HG02852 (cell line): ENCODE results near the gene IER5L.

Source experiments
- ATAC-seq: cut with Tn5 transposase; IDR thresholded peaks from one replicate; pipeline ENCODE4 v1.9.1; 2021; ENCODE audit warnings: mild to moderate bottlenecking, moderate library complexity; ENCODE audit not compliant: unreplicated experiment

The IER5L gene

DNA sequence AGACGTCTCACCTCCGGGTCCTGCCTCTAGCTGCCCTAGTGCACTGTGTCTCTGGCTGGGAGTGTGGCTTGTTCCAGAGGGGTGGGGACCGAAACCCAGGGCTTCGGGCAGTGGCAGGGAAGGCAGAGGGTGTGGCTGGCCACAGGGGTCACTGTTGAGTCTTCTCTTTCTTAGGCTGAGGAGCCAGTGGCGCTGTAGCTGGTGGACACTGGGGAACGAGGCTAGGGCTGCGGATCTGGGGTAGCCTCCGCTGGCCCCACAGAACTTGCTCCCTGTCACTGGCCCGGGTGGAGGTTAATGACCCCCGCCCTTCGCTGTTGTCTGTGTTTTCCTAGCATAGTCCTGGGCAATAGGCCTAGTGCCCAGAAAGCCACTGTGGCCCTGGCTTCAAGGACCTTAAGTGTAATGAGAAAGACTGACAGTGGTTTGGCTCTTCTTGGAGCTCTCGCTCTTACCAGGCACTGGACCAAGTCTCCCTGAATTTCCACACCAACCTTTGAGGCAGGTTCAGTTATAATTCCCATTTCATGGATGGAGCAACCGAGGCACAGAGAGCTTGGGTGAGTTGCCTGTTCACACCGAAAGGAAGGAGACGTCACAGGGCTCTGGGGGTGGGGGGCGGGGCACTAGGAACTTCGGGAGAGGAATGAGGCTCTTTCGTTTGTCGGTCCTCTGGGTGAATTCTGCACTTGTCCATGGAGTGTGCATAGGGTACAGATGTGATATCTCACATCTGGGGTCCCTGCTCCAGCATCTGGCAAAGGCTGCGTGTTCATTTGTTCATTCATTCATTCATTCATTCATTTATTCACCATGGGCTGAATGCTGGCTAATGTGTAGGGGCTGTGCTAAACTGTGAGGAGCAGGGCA, 4.8 kb upstream of the IER5L start:
- no peak for ATAC-seq

DNA sequence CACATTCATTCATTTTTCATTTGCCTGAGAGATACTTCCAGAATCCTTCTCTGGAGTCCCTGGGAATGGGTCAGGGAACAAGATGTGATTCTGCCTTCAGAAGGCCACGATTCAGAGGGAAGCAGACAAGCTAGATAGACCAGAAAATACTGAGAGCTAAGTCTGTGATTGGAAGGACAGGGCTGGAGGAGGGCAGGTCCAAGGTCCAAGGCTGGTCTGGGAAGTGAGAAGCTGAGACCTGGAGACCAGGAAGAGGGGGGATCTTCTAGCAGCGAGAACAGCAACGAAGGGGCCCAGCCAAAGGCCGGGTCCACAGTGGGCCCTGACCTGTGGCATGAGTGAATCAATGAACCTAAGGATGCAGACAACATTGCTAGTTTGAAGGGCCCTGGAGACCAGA, 4.1 kb upstream of the IER5L start:
- ATAC-seq = no peak

DNA sequence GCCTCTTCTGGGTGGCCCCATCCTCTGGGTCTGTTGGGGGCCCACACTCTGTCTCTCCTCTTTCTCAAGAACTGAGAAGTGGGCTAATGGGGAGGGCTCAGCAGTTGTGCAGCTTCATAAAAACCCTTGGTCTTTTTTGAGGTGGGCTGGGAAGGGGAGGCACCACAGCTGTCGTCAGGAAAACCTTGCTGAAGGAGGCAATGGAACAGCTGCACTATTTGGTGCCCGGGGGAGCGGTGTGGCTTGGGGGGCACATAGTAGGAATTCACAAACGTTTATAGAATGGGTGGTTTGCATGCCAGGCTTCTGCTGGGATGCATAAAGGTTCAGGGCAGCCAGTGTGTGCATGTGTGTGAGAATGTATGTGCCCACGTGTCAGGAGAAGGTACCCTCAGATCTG, 3.2 kb upstream of the IER5L start:
- no peak for ATAC-seq

DNA sequence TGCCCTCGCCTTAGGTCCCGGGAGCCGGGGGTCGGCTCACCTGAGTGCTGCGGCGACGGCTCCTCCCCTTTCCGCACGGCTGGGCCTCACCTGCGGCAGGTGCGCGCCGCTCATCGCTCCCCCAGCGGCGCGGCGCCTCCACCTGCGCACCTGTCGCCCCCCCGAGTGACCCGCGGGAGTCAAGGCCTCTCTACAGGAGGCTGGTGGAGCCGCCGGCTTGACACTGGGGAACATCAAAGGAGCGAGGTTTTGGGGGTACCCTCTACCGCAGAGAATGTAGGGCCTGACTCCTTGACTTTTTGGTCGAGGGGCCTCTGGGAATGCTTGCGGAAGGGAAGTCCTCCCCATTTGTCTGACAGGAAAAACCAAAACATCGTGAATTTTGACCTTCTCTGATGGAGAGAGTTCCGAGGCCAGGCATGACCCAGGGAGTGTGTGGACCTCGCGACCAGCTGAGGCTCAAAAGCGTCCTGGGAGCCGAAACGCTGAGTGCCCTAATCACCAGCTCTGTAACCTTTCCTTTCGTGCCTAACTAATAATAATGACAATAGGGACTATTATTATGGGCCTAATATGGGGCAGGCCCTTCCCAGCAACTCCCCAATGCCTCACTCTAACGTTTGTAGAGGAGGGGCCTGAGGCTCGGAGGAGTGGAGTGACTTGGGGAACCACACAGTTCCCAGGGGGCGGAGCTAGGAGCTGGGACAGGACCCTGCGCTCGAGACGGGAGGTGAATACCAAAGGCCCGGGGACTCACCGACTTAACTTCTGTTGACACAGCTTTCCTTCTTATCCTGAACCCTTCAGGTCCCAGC, 714 bp upstream of the IER5L start:
- no peak for ATAC-seq

DNA sequence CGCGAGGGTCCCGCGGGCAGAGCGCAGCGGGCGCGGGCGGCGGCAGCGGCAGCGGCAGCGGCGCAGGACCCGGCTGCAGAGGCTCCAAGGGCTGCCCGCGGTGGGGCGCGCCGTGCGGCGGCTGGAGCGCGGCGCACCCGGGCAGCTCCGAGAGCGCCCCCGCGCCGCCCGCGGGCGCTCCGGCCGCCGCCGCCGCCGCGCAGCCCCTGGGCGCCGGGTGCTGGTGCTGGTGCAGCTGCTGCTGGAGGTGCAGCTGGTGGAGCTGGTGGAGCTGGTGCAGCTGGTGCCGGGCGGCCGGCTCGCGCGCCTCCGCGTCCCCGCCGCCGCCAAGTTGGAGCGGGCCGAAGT, 644 bp downstream of the IER5L start:
- ATAC-seq = peak; percentile 12

DNA sequence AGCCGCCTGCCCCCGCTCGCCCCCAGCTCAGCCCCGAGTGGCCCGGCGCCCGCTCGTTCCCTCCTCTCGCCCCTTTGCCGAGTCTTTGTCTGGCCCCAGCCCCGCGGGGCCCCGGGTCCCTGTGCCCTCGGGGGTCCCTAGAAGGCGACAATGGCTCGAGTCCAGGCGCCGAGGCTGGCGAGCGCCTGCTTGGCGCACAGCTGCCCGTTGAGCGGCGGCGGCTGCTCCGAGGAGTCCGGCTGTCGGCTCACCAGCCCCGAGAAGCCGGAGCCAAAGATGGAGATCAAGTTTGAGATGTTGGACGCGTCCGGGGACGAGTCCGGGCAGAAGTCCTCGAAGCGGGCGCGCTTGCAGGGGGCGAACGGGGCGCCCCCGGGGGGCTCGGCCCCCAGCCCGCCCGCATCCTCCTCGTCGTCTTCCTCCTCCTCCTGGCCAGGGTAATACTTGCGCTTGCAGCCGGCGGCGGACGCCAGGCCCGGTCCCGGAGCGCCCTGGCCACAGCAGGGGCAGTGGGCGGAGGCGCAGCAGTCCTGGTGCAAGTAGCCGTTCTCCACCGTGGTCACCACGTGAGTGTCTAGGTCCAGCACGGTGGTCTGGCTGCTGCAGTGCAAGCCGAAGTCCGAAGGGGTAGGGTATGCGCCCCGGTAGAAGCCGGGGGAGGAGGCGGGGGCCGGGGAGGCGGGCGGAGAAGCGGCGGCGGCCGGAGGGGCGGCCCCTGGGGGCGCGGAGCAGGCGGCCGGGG, 1.2 kb downstream of the IER5L start:
- ATAC-seq = no peak

DNA sequence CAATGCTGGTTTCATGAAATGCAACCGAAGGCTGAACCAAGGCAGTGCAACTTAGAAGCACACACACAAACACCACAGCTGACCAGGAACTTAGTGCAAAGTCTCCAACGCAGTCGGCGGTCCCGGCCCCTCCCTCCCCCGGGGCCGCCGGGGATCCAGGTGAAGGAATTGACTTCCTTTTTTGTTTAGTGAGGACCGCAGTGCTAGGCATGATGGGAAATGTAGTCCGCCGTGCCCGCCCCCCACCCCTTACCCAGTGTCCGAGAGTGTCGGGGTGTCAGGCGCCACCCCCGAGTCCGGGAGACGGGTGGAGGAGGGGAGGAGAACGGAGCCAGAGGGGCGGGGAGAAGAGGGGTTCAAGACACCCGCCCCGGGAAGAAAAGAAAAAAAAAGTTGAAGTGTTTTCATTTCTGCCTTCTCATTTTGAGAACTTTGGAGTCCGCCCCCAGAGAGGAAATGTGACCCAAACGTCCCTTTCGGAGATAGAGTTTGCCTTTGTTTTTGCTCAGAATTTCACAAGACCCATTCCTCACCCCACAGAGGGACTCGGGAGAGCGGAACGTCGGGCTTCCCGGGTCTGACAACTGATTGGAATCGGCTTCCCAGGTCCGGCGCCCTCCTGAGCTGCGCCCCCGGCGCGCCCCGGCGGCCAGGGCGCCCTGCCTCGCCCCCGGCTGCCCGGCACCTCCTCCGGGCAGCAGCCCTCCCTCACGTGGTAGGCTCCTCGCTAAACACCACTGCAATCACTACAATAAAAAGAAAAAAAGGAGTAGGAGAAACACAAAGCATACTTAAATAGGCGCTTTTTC, 2.0 kb downstream of the IER5L start:
- no peak for ATAC-seq

DNA sequence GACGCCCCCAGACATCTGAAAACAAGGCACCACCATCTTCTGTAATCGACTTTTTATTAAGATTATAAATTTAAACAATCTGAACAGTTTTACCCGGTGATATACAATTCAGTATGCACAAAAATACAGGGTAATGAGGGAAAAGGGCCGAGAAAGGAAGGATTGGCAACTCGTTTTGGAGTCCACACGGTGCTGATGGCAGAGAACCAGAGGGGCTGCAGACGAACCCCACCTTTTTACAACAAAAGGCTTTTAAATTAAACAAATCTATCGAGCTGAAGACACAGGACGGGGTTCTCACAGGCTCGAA, 2.6 kb downstream of the IER5L start:
- ATAC-seq = no peak

DNA sequence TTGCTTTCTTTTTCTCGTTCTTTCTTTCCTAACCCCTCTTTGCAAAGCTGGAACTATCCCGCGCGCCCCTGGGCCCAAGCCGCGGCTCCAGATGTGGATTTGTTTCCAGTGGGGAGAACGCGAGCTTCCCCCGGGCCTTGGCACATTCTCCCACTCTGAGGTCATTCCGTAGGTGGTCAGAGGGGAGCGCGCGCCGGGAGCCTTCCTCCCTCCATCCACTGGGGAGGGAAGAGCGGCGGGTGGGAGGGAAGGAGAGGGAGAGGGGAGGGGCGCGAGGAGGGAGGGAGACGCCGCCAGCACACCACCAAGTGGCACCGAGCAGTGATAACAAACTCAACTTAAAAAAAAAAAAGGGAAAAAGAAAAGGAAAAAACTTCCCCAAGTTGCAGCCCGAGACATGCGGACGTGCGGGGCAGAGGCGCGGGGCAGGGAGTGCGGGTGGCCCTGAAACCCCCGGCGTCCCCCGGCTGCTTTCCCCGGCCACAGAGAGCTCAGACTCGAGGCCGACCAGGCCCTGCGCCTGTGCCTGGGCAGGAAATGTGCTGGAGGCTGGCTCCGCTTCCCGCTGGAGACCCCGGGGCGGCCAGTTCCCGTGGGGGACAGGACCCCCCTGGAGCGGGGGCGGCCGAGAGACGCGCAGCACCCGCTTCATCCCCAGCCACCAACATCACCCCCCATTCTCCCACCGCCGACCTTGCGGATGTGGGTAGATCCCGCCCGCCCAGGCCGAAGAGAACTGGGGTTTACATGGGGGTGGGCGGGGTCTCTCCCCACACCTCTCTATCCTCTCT, 3.1 kb downstream of the IER5L start:
- ATAC-seq = no peak

DNA sequence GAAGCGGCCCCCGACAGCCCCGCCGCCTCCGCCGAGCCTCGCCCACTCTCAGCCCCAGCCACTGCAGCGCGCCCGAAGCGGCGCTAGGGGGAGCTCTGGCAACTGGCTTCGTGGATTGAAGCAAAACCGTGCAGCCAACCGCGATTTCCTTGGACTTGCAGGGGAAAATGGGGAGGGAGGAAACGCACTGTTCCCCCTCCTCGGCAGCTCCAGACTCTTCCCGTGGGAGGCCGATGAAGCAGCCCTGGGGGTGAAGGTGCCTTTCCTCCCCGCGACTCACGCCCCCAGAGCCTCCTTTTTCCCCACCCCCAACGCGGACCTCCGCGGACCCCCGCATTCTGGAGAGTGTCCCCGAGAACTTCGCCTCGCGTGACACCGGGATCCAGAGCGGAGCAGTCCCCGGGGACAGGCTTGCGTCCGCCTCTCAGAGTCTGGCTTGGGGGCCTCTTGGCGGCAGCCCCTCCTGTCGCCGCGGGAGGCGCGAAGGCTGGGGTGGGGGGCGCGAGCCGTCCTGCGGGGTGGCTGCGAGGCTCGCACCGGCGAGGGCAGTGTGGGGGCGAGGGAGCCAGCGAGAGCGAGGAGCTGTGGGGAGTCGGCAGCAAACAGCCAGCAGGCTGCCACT, 3.8 kb downstream of the IER5L start:
- no peak for ATAC-seq

DNA sequence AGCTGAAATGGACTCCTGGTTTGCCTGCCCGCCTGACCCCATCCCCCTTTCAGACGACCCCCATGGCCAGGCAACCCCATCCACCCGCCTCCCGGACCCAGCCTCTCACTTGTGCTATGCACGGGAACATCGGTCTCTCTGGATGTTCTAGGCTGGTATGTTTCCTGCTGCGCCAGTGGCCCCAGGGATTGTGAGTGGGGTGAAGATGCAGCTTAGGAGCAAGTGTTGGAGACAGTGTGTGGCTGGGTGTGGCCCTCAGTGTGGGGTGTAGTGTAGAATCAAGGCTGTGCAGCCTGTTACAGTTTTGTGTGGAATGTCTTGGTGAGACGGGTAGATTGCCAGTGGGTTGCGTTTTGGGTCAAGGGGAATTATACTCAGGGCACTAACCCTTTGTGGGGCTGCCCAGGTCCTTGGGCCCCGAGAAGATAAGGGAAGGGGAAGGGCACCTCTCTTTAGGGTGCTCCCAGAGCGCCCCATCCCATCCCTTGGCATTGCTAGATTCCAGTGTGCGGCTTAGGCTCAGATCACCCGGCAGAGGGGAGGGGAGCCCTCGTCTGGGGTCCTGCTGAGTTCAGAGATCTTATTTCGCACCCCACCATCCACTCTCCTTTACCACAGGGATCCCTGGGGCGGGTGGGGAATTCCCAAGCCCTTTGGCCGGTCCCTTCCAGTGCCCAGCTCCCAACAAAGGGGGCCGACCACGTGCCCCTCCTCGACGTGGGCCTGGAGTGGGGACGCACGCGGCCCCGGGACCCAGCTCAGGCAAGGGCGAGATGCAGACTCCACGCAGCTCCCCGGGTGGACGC, 4.6 kb downstream of the IER5L start:
- ATAC-seq = no peak

DNA sequence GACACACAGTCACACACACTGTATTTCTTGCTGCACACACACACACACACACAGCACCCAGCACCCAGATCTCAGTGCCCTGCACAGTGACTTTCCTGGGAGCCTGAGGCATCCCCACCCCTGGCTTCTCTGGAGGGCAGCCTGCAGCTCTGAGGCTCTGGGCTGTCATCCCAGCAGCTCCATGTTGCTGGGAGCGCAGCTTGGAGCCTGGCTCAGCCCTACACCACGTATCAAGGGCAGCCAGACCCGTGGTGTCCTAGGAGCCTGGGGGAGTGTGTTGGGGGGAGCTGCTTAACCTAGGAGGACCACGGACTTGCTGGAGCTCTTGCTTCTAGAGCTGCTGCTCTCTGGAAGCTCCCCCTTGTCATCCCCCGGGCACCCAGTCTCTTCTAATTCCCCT, 5.2 kb downstream of the IER5L start:
- ATAC-seq = no peak

DNA sequence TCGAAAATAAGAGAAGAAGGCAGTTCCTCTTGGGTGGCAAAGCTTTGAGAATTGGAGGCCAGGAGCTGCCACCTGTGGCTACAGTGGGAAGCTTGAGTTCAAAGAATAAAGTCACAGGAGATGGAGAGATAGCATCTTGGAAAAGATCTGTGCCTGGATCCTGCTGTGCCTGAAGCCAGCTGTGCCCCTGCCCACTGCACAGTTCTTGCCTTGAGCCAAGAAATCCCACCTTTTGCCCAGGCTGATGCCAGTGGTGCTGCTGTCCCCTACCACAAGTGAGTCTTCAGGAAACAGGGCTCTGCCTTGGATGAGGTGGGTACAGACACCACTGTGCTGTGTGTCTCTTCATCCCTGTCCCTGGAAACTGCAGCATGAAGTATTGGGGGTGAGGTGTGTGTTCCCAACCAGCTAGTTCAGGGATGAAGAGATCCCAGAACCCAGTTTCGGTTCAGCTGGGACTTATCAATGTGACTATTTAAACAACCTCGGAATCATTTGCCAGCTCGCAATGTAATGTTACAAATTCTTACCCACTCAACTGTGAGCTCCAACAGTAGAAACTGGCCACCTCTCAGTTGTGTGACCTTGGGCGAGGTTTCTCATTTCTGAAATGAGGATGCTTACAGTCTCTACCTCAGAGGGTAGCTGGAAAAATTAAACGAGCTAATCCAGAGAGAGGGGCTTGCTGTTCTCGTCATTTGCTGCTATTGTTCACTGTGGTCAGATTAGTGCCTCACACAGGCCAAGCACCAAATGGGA, 5.9 kb downstream of the IER5L start:
- no peak for ATAC-seq

DNA sequence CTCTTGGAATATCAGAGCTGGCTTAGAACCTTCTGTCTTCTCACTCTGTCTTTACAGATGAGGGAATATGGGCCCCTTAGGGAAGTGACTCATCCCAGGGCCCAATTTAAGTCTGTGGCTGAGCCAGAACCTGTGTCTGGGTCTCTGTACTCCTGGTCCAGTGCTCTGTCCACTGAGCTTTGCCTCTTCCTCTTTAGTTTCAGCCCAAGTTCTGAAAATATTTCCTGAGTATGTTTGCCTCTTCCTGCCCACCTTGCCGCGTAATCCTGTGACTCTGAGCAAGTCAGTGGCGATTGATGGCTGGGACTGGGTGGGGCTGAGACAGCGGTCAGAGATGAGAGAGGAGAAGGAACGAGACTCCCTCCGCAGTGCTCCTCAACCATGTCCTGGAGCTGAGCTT, 7.8 kb downstream of the IER5L start:
- ATAC-seq = no peak

DNA sequence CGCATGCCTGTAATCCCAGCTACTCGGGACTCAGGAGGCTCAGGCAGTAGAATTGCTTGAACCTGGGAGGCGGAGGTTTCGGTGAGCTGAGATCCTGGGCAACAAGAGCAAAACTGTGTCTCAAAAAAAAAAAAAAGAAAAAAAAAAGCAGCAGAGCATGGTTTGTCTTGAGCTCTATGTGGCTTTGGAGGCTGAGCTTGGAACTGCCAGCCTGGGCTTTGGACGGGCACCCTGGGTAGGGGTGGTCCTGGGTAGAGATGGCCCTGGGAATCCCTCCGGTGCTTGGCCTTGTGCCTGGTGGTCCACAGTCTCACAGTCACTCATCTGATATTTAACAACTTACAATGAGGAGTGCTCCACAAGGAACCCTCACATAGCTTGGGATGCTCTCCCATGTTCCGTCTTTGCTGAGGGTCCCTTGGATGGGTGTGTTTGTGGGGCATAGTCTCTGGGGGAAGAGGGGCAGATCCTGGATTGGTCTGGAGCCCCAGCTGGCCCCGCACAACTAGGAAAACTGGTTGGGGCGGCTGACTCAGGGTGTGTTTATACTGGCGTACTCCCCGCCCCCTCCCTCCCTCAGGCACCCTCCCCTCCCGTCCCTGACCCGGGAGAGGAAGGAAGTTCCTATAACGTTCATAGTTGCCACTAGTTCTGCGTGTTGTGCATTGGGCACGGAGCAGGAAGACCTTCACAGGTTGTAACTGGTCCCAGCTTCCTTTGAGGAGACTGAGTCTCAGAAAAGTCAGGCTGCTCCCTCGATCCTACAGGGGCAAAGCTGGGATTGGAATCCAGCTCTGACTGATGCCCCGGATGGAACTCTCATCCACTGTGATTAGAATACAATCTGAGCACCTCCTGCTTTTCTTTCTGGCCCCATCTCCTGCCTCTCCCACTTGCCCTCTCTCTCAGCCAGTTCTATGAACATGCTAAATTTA, 11.2 kb downstream of the IER5L start:
- no peak for ATAC-seq

DNA sequence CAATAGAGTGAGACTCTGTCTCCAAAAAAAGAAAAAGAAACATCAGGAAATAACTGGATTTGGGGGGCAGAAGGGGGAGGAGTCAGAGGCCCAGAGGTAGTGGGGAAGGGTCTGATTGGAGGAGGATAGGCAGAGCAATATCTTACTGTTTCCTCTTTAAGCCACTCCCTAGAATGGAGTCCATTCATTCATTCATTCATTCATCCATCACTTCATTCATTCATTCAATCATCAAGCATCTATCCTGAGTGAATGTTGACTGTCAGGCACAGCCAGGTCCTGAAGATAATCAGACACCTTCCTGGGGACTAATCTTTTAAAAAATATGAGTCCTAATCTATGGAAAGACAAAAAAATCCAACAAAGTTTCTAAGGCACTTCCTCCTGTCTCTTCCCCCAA, 12.9 kb downstream of the IER5L start:
- ATAC-seq = no peak

DNA sequence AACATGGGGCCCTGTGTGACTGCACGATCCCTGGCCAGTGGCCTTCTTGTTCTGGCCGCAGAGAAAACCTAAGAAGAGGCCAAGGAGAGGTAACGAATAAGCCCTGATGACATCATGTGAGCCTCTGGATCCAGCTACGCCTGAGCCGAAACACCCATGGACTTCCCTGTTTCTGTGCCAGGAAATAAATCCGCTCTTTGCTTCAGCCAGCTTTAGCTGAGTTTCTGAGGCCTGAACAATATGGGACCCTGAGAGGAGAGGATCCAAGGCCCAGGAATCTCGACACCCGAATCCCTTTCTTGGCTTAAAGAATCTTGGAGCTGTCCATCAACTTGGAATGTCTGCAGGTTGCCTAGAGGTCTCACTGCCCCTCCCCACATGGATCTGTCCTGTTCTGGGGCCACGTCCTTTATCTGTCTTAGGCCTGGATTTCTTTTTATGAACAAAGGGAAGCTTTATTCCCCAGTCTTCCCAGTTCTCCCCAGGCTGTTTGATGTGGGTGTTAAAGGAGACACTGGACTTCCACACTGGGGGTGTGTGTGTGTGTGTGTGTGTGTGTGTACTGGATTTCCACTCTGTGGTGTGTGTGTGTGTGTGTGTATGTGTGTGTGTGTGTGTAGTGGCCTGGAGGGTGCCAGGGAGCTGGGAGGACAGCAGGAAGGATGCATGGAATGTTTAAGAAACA, 13.7 kb downstream of the IER5L start:
- ATAC-seq = no peak
